GM15510 (cell line): ENCODE results near the gene TRIM49D2.
"Not testable (repeated sequence)": the region's sequence is repeated elsewhere in the genome, so short reads cannot be mapped to it uniquely, and the experiment has no call there.

Experiments
- POLR2A ChIP-seq: IDR thresholded peaks from 3 replicates; pipeline ENCODE4 v1.6.1; 2011; ENCODE audit warnings: borderline replicate concordance; ENCODE audit not compliant: insufficient read length; ENCODE audit errors: extremely low read depth

The TRIM49D2 gene

GRCh38 chr11:89923764-89924163 lies at the start of gene TRIM49D2:
TSS of gene TRIM49D2 (plus strand) at chr11:89924064. CDS start at chr11:89926762, 2,698 bp downstream.
- TF ChIP-seq POLR2A: not testable (repeated sequence)

GRCh38 chr11:89922195-89922660 lies 1.6 kb upstream of the TRIM49D2 start, which contains the start of gene TRIM49D1:
TSS of gene TRIM49D1 (minus strand) at chr11:89922245. CDS start at chr11:89917710, 4,535 bp downstream.
- TF ChIP-seq POLR2A: no peak

GRCh38 chr11:89965737-89966136 lies 41.9 kb downstream of the TRIM49D2 start, which contains the start of gene TRIM64:
TSS of gene TRIM64 (plus strand) at chr11:89966037. CDS start at chr11:89968504, 2,467 bp downstream.
- not testable (repeated sequence) for TF ChIP-seq POLR2A
